ENCODE data around the gene RING1.

DNA sequence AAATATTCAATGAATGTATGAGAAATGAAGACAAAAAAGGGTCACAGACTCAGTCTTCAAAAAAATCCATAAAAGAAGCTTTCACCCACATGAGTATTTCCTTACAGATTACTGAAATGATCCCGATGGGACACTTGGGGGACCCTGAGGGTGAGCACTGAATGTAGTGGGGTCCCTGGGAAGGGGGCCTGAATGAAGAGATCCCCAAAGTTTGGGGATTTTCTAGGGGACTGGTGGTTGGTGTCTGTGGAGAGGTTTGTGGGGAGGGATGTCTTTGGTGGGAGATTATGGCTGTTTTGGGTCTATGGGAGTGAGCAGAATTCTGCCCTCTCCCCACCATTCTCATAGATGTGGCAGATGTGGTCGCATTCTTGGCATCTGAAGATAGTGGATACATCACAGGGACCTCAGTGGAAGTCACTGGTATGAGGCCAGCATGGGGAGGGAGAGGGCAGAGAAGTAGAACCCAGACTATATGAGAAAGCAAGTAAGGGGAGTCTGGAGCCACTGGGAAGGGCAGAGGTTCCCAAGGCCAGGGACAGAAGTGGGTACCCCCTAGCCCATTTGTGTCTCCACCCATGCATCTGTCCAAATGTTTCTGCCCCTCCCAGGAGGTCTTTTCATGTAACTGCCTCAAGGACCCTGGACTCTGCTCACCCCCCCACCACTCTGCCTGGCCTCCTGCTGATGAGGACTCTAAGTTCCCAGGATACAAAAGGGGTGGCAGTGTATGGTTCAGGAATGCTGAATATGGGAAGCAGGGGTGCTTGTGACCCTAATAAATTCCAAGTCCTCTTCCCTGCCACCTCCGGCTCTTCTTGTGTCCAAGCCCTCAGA lies 2.1 kb upstream of the RING1 start:
- no peak for TF ChIP-seq EZH2 (IDR thresholded peaks at IDR 0.05; ENCODE audit: borderline replicate concordance, low read length)
- no peak for TF ChIP-seq CTCF (conservative IDR thresholded peaks at IDR 0.05 in 1 of 2, IDR thresholded peaks at IDR 0.05 in 1 of 2; ENCODE audit: extremely low read depth in 1 of 2, insufficient read depth in 1 of 2, low read depth in 1 of 2, low read length in 2 of 2)
